Activated effector memory CD4-positive, alpha-beta T cell treated with anti-CD3 and anti-CD28 coated beads, Interleukin-2, amount 50 U/mL, for 16 hours (primary cell): ENCODE data around the gene MYORG.
A peak's percentile ranks its signal among the peaks of the same experiment; 100 is the strongest.

Experiments used
- DNase-seq: peaks from one replicate; pipeline ENCODE4 v3.0.0-alpha.2; 2020

The MYORG gene

GRCh38 chr9:34332076-34332964 is 44.4 kb downstream of the MYORG start:
- no peak for DNase-seq

- DNase-seq: no peak
Measured at GRCh38 chr9:34331196-34331595, 45.5 kb downstream of the MYORG start.

DNA sequence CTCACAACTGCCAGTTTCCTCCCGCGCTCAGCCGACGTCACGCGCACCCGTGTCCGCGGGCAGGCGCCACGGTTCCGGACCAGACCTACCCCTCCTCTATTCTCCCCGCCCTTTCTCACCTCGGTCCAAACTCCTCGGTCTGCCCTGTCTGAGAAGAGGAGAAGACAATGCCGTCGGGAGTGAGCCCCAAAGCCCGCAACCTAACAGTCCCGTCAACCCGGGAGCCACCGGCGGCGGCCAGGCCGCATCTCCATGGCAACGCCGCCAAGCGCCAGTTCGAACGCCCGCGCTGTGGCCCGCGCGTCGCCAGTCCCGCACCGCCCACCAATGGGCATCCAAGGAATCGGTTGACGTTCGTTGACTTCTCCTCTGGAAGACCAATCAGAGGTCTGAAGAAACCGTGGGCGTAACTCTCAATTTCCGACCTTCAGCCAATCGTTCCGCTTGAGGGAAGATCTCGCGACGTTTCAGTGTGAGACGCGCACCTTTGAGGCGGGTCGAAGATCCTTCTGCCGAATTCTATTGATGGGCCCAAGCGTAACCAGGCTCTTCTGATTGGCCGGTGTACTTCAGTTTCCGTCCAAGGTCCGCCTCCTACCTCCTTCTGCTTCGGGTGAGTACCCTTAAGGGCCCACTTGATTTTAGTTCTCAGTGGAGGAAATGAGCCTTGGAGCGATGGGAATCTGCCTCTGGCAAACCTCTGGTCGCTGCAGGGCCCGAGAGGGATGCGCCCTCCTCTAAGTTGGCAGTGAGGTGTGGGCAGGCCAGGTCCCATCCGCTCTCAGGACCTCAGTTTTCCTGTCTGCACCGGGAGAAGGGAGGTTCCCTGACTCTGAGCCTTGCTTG is 47.5 kb downstream of the MYORG start, which contains the start of the genes KIF24 and NUDT2:
Gene KIF24, minus strand, starts transcription at position 282 of the 846 bp plus-strand sequence. CDS start 17,922 bp downstream, outside the sequence.
Gene NUDT2, plus strand, starts transcription at position 583 of the 846 bp plus-strand sequence. CDS start 9,471 bp downstream, outside the sequence.
- peak; percentile 98 for DNase-seq

DNA sequence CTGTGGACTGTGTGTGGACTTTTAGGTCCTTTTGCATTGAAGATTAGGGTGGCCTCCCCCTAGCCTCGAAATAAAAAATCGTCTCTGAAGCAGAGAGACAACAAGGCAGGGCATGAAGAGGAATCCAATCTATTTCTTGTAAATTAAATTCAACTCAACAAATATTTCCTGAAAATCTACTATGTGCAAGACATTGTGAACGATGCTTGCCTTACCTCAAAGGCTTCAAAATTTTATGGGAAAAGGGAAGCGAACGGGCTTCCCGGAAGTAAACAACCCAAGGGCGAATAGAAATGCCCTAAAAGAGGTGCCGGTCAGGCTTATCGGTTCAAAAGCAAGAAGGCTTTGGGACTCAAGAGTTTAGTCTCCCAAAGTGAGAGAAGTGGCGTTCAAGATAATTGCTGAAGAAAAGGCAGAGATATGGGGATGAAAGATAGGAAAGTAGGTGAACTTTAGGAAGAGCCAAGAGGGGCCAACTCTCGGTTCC is 48.2 kb downstream of the MYORG start:
- no peak for DNase-seq

GRCh38 chr9:34326690-34327089 is 50.0 kb downstream of the MYORG start:
- DNase-seq: no peak

DNA sequence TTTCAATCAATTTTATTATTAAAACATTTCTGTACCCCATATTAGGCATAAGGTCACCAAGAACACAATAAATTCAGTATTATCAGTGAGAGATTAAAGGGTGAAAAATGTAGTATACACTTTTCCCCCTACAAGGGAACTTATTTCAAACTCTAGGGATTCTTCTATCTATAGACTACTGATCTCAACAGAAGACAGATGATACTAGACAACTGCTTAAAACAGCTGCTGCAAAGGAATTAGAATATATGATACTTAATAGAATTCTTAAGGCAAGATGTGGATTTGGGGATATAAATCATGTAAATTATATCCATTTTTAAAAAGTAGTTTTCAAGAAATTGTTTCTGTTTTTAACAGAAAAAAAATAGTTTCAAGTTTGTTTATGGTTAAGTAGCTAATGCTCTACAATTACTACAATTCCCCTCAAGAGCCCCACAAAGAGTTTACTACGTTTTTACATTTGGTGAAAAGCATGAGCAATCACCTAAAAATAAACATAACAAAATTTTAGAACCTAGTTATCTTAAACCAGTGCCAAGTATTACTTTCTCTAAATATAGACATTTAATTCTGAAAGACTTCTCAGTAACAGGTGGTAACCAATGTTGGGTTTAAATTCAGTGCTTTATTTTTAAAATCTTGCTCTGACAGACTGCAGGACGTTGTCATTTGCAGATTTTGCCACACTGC is 53.7 kb downstream of the MYORG start:
- DNase-seq: no peak

DNA sequence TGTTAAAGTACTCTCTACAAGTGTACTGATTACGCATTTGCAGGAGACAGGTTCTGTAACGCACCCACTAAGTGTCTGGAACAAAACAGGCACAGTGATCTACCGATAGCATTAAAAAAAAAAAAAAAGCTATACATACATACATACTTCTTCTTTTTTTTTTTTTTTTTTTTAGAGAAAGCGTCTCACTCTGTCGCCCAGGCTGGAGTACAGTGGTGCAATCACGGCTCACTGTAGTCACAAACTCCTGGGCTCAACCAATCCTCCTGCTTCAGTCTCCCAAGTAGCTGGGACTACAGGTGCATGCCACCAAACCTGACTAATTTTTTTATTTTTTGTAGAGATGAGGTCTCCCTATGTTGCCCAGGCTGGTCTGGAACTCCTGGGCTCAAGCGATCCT is 55.2 kb downstream of the MYORG start:
- no peak for DNase-seq

DNA sequence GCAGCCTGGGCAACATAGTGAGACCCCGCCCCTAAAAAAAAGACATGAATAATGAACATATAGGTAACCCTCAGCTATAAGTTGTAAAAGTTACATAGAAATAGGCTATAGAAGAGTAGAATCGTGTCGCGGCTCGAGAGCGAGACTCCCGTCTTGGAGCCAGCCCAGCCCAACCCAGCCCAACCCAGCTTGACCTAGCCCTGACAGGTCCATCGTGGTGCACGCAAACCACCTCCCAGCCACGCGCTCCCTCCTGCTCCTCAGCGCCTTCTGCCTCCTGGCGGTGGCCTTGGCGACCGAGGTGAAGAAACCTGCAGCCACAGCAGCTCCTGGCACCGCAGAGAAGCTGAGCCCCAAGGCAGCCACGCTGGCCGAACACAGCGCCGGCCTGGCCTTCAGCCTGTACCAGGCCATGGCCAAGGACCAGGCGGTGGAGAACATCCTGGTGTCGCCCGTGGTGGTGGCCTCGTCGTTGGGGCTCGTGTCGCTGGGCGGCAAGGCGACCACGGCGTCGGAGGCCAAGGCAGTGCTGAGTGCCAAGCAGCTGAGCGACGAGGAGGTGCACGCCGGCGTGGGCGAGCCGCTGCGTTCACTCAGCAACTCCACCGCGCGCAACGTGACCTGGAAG is 58.4 kb downstream of the MYORG start:
- no peak for DNase-seq

DNA sequence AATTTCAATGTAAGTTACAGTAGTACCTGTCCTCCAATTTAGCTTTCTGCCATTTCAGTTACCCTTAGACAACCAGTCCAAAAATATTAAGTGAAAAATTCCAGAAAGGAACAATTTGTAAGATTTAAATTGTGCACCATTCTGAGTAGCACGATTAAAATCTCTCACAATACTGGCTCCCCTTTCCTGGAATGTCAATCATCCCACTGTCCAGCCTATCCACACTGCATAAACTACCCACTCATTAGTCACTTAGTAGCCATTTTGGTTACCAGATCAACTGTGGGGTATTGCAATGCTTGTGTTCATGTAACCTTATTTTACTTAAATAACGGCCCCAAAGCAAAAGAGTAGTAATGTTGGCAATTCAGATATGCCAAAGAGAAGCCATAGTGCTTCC is 59.3 kb downstream of the MYORG start:
- DNase-seq: no peak
